NCI-H2227 treated with DMSO at 0.1 percent for 48 hours (cell line): Measurements from ENCODE around the gene MAEA.

Experiments
- DNase-seq: peaks from one replicate; lab custom pipeline; 2025; lab: John Stamatoyannopoulos, UW

The MAEA gene

DNA sequence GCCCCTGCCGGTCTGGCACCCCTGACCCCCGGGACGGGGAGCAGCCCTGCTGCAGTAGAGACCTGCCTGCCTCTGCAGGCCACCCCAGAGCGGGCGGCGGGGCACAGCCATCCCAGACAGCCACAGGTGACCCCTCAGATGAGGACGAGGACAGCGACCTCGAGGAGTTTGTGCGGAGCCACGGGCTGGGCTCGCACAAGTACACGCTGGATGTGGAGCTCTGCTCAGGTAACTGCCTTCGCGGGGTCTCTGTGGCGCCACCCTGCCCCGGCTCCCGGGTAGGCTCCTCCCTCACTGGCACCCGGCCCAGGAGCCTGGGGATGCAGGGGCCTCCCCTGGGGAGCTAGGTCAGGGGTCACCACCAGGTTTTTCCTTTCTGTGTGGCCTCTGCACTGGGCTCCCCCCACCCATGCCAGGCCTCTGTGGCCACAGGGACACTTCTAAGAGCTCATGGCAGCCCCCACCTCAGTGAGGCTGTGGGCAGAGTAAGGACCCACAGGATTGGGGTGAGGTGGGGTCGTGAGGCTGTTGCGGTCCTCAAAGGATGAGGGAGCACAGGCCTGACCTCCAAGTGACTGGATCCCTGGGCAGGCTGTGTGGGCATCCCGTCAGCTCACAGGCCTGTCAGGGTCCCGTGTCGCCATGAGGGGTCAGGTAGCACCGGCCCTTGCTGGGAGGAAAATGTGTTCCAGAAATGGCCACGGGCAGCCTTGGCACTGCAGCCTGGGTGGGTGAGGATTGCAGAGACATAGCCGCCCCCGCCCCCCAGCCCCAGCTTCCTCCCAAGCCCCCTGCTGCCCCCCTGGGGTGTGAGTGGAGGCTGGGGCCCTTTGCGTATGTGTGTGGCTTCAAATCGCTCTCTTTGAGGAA, 63.7 kb downstream of the MAEA start:
- no peak for DNase-seq

DNA sequence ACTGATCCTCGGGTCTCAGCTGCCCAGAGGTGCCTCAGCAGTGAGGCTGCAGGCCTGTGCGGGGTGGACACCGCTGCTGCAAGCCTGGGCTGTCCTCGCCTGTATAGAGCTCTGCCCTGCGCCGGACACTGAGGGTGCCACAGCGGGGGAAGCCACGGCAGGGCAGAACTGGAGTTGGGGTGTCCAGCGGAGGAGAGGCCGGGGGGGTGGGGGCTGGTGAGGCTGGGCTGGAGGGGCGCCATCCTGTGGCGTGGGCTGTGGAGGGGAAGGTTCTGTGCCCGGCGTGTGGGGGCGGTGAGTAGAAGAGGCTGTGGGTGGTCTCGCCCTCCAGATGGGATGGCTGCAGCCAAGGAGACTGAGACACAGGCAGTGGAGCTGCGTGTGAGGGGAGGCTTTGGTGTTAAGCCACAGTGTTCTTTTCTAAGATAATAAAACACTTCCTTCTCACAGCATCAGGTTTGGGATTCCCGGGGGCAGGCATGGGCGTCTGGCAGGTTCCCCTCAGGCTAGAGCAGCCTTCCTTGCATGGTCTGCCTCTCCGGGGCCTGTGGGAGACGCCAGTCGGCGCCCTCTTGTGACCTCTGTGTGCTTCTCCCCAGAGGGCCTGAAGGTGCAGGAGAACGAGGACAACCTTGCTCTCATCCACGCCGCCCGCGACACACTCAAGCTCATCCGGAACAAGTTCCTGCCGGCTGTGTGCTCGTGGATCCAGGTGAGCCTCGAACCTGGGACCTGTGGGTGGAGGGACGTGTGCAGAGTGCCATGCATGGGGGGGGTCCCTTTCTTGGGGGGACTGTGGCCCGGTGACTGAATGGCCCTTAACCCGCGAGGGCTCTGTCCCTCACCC, 64.7 kb downstream of the MAEA start:
- no peak for DNase-seq

DNA sequence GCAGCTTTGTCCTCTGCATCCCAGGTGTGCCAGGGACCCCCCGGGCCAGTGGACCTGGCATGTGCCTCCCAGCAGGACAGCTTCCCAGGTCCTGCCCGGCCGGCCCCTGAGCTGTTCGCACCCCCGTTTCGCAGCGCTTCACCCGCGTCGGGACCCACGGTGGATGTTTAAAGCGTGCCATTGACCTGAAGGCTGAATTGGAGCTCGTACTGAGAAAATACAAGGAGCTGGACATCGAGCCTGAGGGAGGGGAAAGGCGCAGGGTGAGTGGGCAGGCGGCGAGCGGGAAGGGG, 65.2 kb downstream of the MAEA start:
- no peak for DNase-seq

- no peak for DNase-seq
Measured at GRCh38 chr4:1355378-1355777, 65.7 kb downstream of the MAEA start.

GRCh38 chr4:1356181-1356998, 66.7 kb downstream of the MAEA start:
- no peak for DNase-seq

- no peak for DNase-seq
Measured at GRCh38 chr4:1357356-1358248, 67.9 kb downstream of the MAEA start.

GRCh38 chr4:1358421-1359143, 68.9 kb downstream of the MAEA start:
- DNase-seq, result no peak

- DNase-seq, result no peak
Measured at GRCh38 chr4:1359144-1359501, 69.4 kb downstream of the MAEA start.

DNA sequence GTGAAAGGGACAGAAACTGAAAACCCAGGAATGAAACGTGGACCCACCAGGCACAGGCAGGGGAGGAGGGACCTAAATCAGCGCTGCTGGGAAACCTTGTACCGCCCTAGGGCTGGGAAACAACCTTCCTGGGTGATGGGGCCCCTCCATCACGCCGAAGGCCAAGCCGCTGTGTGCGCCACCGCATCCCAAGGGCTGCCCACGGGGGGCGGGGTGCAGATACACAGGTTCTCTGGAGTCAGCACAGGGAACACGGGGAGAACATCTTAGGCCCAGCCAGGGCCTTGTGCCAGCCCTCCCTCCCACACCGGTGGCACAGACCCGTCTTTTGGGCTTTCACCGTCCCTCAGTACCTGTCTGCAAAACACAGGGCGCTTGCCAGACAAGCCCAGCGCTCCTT, 70.3 kb downstream of the MAEA start:
- DNase-seq, result no peak

GRCh38 chr4:1360423-1361283, 71.0 kb downstream of the MAEA start:
- no peak for DNase-seq

DNA sequence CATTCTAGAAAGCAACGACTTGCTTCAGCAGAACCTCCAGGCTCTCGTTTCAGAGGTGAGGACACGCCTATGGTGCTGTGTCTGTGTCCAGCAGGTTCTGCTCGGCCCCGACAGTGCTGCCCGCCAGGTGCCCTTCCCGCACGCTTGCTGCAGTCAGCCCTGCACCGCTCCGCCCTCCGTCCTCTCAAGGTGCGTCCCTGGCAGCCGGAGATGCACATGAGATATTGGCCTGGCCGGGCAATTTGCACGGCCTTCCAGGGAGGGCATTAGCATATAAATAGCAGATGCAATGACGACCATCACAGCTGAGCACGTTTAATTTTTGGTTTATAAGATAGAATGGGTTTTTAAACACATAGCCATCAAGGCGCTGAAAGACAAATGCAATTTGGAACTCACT, 71.7 kb downstream of the MAEA start:
- DNase-seq, result no peak

DNA sequence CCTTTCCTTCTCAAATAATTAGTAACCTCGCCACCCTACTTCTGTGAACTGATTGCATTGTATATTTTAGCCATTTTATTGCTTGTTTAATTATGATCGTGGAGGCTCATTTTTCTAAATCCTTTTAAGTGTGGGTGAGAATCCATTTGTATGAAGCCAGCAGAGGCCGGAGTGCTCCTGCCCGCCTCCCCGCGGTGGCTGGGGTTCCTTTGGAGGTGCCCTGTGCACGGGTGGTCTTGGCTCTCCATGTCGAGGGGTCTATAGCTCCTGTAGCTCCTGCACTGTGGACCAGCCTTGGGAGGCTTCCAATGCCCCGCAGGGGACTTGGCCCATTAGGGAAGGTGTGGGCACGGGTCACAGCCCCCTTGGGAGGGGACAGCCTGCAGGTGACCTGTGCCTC, 72.4 kb downstream of the MAEA start:
- DNase-seq, result no peak

- DNase-seq, result no peak
Measured at GRCh38 chr4:1362521-1362920, 72.8 kb downstream of the MAEA start.

- DNase-seq, result peak; percentile 78
Measured at GRCh38 chr4:1363513-1363912, 73.8 kb downstream of the MAEA start.

GRCh38 chr4:1364217-1364616, 74.5 kb downstream of the MAEA start:
- no peak for DNase-seq

- DNase-seq, result no peak
Measured at GRCh38 chr4:1364748-1365147, 75.1 kb downstream of the MAEA start.

DNA sequence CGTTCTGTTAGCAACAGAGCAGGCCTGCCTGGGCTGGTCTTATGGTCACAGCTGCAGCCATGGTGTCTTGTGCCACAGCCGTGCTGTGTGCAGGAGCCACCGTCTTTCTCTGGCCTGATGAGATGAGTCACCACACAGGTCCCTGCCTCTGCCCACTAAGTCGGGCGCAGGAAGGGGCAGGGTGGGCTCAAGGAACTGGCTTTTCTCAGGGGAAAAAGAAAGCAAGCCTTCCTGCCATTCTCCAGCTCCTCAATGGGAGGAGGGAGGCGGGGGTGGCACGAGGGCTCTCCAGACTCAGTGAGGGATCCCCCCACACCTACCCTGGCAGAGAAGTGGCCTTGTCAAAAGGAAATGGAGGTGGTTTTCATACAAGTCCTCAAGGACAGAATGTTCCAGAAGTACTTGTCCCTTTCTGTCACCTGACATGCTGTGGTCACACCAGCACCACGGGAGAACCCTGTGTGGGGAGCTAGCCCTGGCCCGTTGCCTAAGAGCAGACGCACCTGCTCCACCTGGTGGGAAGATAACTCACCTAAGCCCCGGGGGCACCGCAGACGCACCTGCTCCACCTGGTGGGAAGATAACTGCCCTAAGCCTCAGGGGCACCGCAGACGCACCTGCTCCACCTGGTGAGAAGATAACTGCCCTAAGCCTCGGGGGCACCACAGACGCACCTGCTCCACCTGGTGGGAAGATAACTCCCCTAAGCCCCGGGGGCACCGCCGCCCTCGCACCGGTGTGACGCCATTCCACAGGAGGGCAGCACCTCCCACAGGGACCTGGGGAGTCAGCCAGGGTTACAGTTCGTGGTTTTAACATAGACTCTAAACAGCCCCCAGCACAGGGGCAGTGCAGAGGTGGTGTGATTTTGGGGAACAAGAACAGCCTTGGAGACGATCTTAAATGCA, 75.8 kb downstream of the MAEA start:
- DNase-seq, result no peak

- DNase-seq, result no peak
Measured at GRCh38 chr4:1366371-1367229, 76.9 kb downstream of the MAEA start.
